Kidney epithelial cell (primary cell): ENCODE measurements around the gene LAMTOR3. TPM values are rescaled to one million over a fixed set of nuclear protein-coding genes. Genes with fewer than 3 reads are reported as not detected.
A peak's percentile ranks its signal among the peaks of the same experiment; 100 is the strongest.

ENCODE experiments used
- DNase-seq: peaks from one replicate; pipeline ENCODE4 v3.0.0-alpha.2; 2010; ENCODE audit warnings: low read depth
- H3K27me3 ChIP-seq: 2 replicates; pipeline ENCODE4 v1.6.0; 2011; ENCODE audit warnings: low read length; ENCODE audit not compliant: control insufficient read depth, insufficient read depth
- H3K36me3 ChIP-seq: 2 replicates; pipeline ENCODE4 v1.5.1; 2011; ENCODE audit warnings: low read length; ENCODE audit not compliant: control insufficient read depth, insufficient read depth
- H3K4me3 ChIP-seq: 2 replicates; pipeline ENCODE4 v1.5.1; 2011; ENCODE audit warnings: low read depth, mild to moderate bottlenecking, control low read depth, low read length
- CTCF ChIP-seq: IDR thresholded peaks from 2 replicates; pipeline ENCODE4 v1.5.1; 2011; ENCODE audit warnings: mild to moderate bottlenecking, moderate library complexity, low read length, control low read depth, inconsistent platforms; ENCODE audit not compliant: insufficient read depth, poor library complexity, severe bottlenecking
- total RNA-seq: library from RNA; depleted of rRNA; stranded (reverse); fragments of >200 nt; gene quantifications from 2 replicates; pipeline ENCODE4 v1.2.3, GENCODE V29; 2015

The LAMTOR3 gene
- total RNA-seq, 1 donor from 2014 or later, result 71.4 TPM

GRCh38 chr4:99861120-99861905, 32.9 kb downstream of the LAMTOR3 start:
- Histone ChIP-seq H3K36me3 (no peaks in the 10 kb centered on the region), H3K27me3 (no peaks in the 10 kb centered on the region), H3K4me3 (no peak overlapping the region)
- no peak for TF ChIP-seq CTCF
- DNase-seq, result no peak

GRCh38 chr4:99860521-99860920, 33.7 kb downstream of the LAMTOR3 start:
- DNase-seq, result no peak
- no peak overlapping the region for H3K4me3 ChIP-seq
- no peak for TF ChIP-seq CTCF
- H3K27me3 ChIP-seq, result no peaks in the 10 kb centered on the region
- no peaks in the 10 kb centered on the region for H3K36me3 ChIP-seq

GRCh38 chr4:99859618-99860017, 34.6 kb downstream of the LAMTOR3 start:
- no peaks in the 10 kb centered on the region for H3K27me3 ChIP-seq
- no peak for DNase-seq
- no peaks in the 10 kb centered on the region for H3K36me3 ChIP-seq
- no peak for TF ChIP-seq CTCF
- H3K4me3 ChIP-seq, result no peak overlapping the region

GRCh38 chr4:99857307-99857706, 36.9 kb downstream of the LAMTOR3 start:
- no peak for TF ChIP-seq CTCF
- H3K4me3 ChIP-seq, result no peak overlapping the region
- no peaks in the 10 kb centered on the region for H3K36me3 ChIP-seq
- H3K27me3 ChIP-seq, result no peaks in the 10 kb centered on the region
- DNase-seq, result no peak

GRCh38 chr4:99856166-99856565, 38.1 kb downstream of the LAMTOR3 start:
- no peak overlapping the region for H3K4me3 ChIP-seq
- no peaks in the 10 kb centered on the region for H3K27me3 ChIP-seq
- no peaks in the 10 kb centered on the region for H3K36me3 ChIP-seq
- peak; percentile 23 for DNase-seq
- TF ChIP-seq CTCF, result no peak

GRCh38 chr4:99855678-99856077, 38.5 kb downstream of the LAMTOR3 start:
- DNase-seq, result no peak
- Histone ChIP-seq H3K36me3 (no peaks in the 10 kb centered on the region), H3K4me3 (no peak overlapping the region), H3K27me3 (no peaks in the 10 kb centered on the region)
- TF ChIP-seq CTCF, result no peak
